Measurements from ENCODE around the gene SLC28A1. TPM values are rescaled to one million over a fixed set of nuclear protein-coding genes. Genes with fewer than 3 reads are reported as not detected.

SLC28A1 gene
- total RNA-seq, 3 donors from 2014 or later (not counting 1 experiment from before 2014, with no cell fraction given) = not detected

GRCh38 chr15:84872009-84872910, 12.2 kb upstream of the SLC28A1 start:
- H3K4me1 Mint-ChIP-seq = peaks cover 0 to 6% of the 10 kb centered on the region in 2 donors
- Histone ChIP-seq H3K27me3 (ENCODE audit: control insufficient read depth, insufficient read depth, low read length) (no peaks in the 10 kb centered on the region), H3K36me3 (ENCODE audit: control insufficient read depth, insufficient read depth, low read length) (no peaks in the 10 kb centered on the region), H3K4me1 (ENCODE audit: control insufficient read depth, insufficient read depth, low read length) (no peaks in the 10 kb centered on the region), H3K4me3 (ENCODE audit: low read length) (no peak overlapping the region), H3K9me3 (ENCODE audit: control insufficient read depth, insufficient read depth, low read length) (no peaks in the 10 kb centered on the region), H3K27ac (ENCODE audit: low read length) (no peak overlapping the region)
- no peak overlapping the region for H3K4me3 Mint-ChIP-seq
- no peaks in the 10 kb centered on the region for H3K27me3 Mint-ChIP-seq (ENCODE audit: low read depth in 2 of 2)
- H3K27ac Mint-ChIP-seq = no peak overlapping the region
- H3K9me3 Mint-ChIP-seq = no peaks in the 10 kb centered on the region
- ATAC-seq (no peak), DNase-seq (no peak)
- intact Hi-C loops (cut with micrococcal nuclease) = no loop called here
- WGBS (ENCODE audit: insufficient coverage) = 91% methylated on average over 17 of the region's 17 CpGs
- no peaks in the 10 kb centered on the region for H3K36me3 Mint-ChIP-seq
- no peak for TF ChIP-seq CTCF (IDR thresholded peaks at IDR 0.05)

GRCh38 chr15:84873997-84874396, 10.5 kb upstream of the SLC28A1 start:
- H3K27me3 ChIP-seq (ENCODE audit: control insufficient read depth, insufficient read depth, low read length) = no peaks in the 10 kb centered on the region
- TF ChIP-seq CTCF (IDR thresholded peaks at IDR 0.05) = no peak
- intact Hi-C loops (cut with micrococcal nuclease) = no loop called here
- H3K27me3 Mint-ChIP-seq (ENCODE audit: low read depth in 2 of 2) = no peaks in the 10 kb centered on the region
- no peaks in the 10 kb centered on the region for H3K36me3 ChIP-seq (ENCODE audit: control insufficient read depth, insufficient read depth, low read length)
- no peak overlapping the region for H3K27ac Mint-ChIP-seq
- H3K9me3 Mint-ChIP-seq = no peaks in the 10 kb centered on the region
- H3K9me3 ChIP-seq (ENCODE audit: control insufficient read depth, insufficient read depth, low read length) = no peaks in the 10 kb centered on the region
- no peak overlapping the region for H3K27ac ChIP-seq (ENCODE audit: low read length)
- H3K4me3 Mint-ChIP-seq = no peak overlapping the region
- 84% methylated on average over 5 of the region's 7 CpGs for WGBS (ENCODE audit: insufficient coverage)
- ATAC-seq = no peak
- DNase-seq = no peak
- no peak overlapping the region for H3K4me3 ChIP-seq (ENCODE audit: low read length)
- H3K36me3 Mint-ChIP-seq = no peaks in the 10 kb centered on the region
- H3K4me1 ChIP-seq (ENCODE audit: control insufficient read depth, insufficient read depth, low read length) = no peaks in the 10 kb centered on the region
- H3K4me1 Mint-ChIP-seq = peaks cover 0 to 6% of the 10 kb centered on the region in 2 donors

- Histone ChIP-seq H3K27ac (ENCODE audit: low read length) (no peak overlapping the region), H3K4me1 (ENCODE audit: control insufficient read depth, insufficient read depth, low read length) (no peaks in the 10 kb centered on the region), H3K36me3 (ENCODE audit: control insufficient read depth, insufficient read depth, low read length) (no peaks in the 10 kb centered on the region), H3K27me3 (ENCODE audit: control insufficient read depth, insufficient read depth, low read length) (no peaks in the 10 kb centered on the region), H3K4me3 (ENCODE audit: low read length) (no peak overlapping the region), H3K9me3 (ENCODE audit: control insufficient read depth, insufficient read depth, low read length) (no peaks in the 10 kb centered on the region)
- Mint-ChIP-seq H3K27ac (no peak overlapping the region), H3K36me3 (no peaks in the 10 kb centered on the region), H3K4me1 (peaks cover 0 to 6% of the 10 kb centered on the region in 2 donors), H3K4me3 (no peak overlapping the region), H3K9me3 (no peaks in the 10 kb centered on the region), H3K27me3 (ENCODE audit: low read depth in 2 of 2) (no peaks in the 10 kb centered on the region)
- ATAC-seq (no peak), DNase-seq (no peak)
- TF ChIP-seq CTCF (IDR thresholded peaks at IDR 0.05) = no peak
- intact Hi-C loops (cut with micrococcal nuclease) = no loop called here
- 89% methylated on average over 5 of the region's 5 CpGs for WGBS (ENCODE audit: insufficient coverage)
These were observed 9.3 kb upstream of the SLC28A1 start for GRCh38 chr15:84874981-84875699.
